Activated CD4-positive, alpha-beta memory T cell treated with anti-CD3 and anti-CD28 coated beads for 36 hours (primary cell): ENCODE measurements around the gene ATP6AP2. TPM values are rescaled to one million over a fixed set of nuclear protein-coding genes. Genes with fewer than 3 reads are reported as not detected.
A peak's percentile ranks its signal among the peaks of the same experiment; 100 is the strongest.

Experiments
- CTCF ChIA-PET: fragments of 350-600 bp; sonication (Branson Sonifier 250); formaldehyde crosslinking; loops from one replicate; lab custom pipeline; 2021; ENCODE audit warnings: antibody characterized with exemption, inconsistent platforms; lab: Charles Lee
- POLR2A ChIA-PET: fragments of 350-600 bp; sonication (Branson Sonifier 250); formaldehyde crosslinking; loops from one replicate; lab custom pipeline; 2021; ENCODE audit warnings: antibody characterized with exemption; lab: Charles Lee
- DNase-seq: peaks from one replicate; pipeline ENCODE4 v3.0.0-alpha.2; 2020
- H3K27ac Mint-ChIP-seq: one replicate; pipeline ENCODE4 v1.8.0; 2021; ENCODE audit warnings: mixed read lengths
- H3K27me3 Mint-ChIP-seq: one replicate; pipeline ENCODE4 v1.8.0; 2021; ENCODE audit warnings: mixed read lengths
- H3K36me3 Mint-ChIP-seq: one replicate; pipeline ENCODE4 v1.8.0; 2021; ENCODE audit warnings: mixed read lengths
- H3K4me1 Mint-ChIP-seq: one replicate; pipeline ENCODE4 v1.8.0; 2021; ENCODE audit warnings: low read depth, mixed read lengths
- H3K4me3 Mint-ChIP-seq: one replicate; pipeline ENCODE4 v1.8.0; 2021; ENCODE audit warnings: mild to moderate bottlenecking, mixed read lengths
- H3K9me3 Mint-ChIP-seq: one replicate; pipeline ENCODE4 v1.8.0; 2021; ENCODE audit warnings: mixed read lengths
- intact Hi-C: fragments of 100-400 bp; cut with micrococcal nuclease; formaldehyde crosslinking; loops from one replicate; pipeline ENCODE4 v1.15.1; 2023
- total RNA-seq, 2 experiments: library from RNA; stranded (reverse); gene quantifications; one replicate each; pipeline ENCODE4 v1.2.3, GENCODE V29; 2021

Gene ATP6AP2
- total RNA-seq, 2 experiments from 2014 or later = 62.5 to 65.5 TPM

GRCh38 chrX:40647307-40648197 is 66.8 kb downstream of the ATP6AP2 start, which contains the start of gene CXorf38:
Gene CXorf38, minus strand, starts transcription at chrX:40647561. Its CDS starts 41 bp downstream, at chrX:40647520.
- POLR2A ChIA-PET = interaction anchor here (2.0 kb wide), 1 partner anchor 437 kb away, joined by 9 read pairs; the partner anchor contains the start of gene USP9X
- CTCF ChIA-PET = interaction anchor here (1.9 kb wide), 1 partner anchor 146 kb away, joined by 15 read pairs; no protein-coding TSS in a partner anchor
- intact Hi-C loops = loop anchor here (1.0 to 2.0 kb wide), 6 partner anchors 67 to 470 kb away; partner anchors contain the start of genes ATP6AP2, MED14 and USP9X
- H3K36me3 Mint-ChIP-seq = peaks cover 7% of the 10 kb centered on the region
- H3K4me1 Mint-ChIP-seq = peaks cover 19% of the 10 kb centered on the region
- peak; percentile 94 for DNase-seq
- H3K9me3 Mint-ChIP-seq = no peaks in the 10 kb centered on the region
- H3K4me3 Mint-ChIP-seq = peak within 1 kb of the TSS; percentile 96
- H3K27me3 Mint-ChIP-seq = no peaks in the 10 kb centered on the region
- H3K27ac Mint-ChIP-seq = peak within 1 kb of the TSS; percentile 94

- peak; percentile 73 for DNase-seq
- Mint-ChIP-seq H3K27ac (no peak overlapping the region), H3K4me3 (no peak overlapping the region), H3K9me3 (no peaks in the 10 kb centered on the region), H3K36me3 (peaks cover 2% of the 10 kb centered on the region), H3K27me3 (no peaks in the 10 kb centered on the region), H3K4me1 (peaks cover 1% of the 10 kb centered on the region)
- ChIA-PET POLR2A (interaction anchor here (0.6 to 1.0 kb wide), 2 partner anchors 143 to 267 kb away, joined by 3 read pairs; no protein-coding TSS in a partner anchor), CTCF (interaction anchor here (0.6 to 4.8 kb wide), 27 partner anchors 10 to 601 kb away, joined by 3 to 79 read pairs (median 4); partner anchors contain the start of gene MED14)
- intact Hi-C loops = loop anchor here (1.0 kb wide), 1 partner anchor 143 kb away; no protein-coding TSS in a partner anchor
These were observed 71.0 kb downstream of the ATP6AP2 start for GRCh38 chrX:40651620-40652223.

- Mint-ChIP-seq H3K4me3 (no peak overlapping the region), H3K27ac (no peak overlapping the region), H3K27me3 (no peaks in the 10 kb centered on the region), H3K4me1 (peaks cover 1% of the 10 kb centered on the region), H3K9me3 (no peaks in the 10 kb centered on the region), H3K36me3 (no peaks in the 10 kb centered on the region)
- CTCF ChIA-PET = interaction anchor here (0.9 to 4.8 kb wide), 4 partner anchors 108 to 528 kb away, joined by 4 to 79 read pairs (median 16); no protein-coding TSS in a partner anchor
- no peak for DNase-seq
- POLR2A ChIA-PET = no interaction called here
- intact Hi-C loops = no loop called here
These were observed 71.9 kb downstream of the ATP6AP2 start for GRCh38 chrX:40652664-40653063.

- Mint-ChIP-seq H3K4me1 (peaks cover 1% of the 10 kb centered on the region), H3K9me3 (no peaks in the 10 kb centered on the region), H3K27me3 (no peaks in the 10 kb centered on the region), H3K27ac (no peak overlapping the region), H3K4me3 (no peak overlapping the region), H3K36me3 (no peaks in the 10 kb centered on the region)
- ChIA-PET POLR2A (no interaction called here), CTCF (interaction anchor here (2.1 to 4.8 kb wide), 3 partner anchors 109 to 527 kb away, joined by 5 to 79 read pairs (median 27); no protein-coding TSS in a partner anchor)
- intact Hi-C loops = no loop called here
- DNase-seq = no peak
These were observed 72.8 kb downstream of the ATP6AP2 start for GRCh38 chrX:40653535-40653934.

Other genes starting within 250 kb of the ATP6AP2 start
- gene MPC1L, start 42.5 kb downstream of the ATP6AP2 start, total RNA-seq = not detected
- 10 to 100 TPM; 20.2 to 20.5 TPM for gene CXorf38, start 66.6 kb downstream of the ATP6AP2 start, total RNA-seq
- gene MED14, start 154.6 kb downstream of the ATP6AP2 start, total RNA-seq = 10 to 100 TPM; 46.4 to 49.4 TPM